Esophagus mucosa (tissue), 1 donor: ENCODE measurements around the gene USP1. TPM values are rescaled to one million over a fixed set of nuclear protein-coding genes. Genes with fewer than 3 reads are reported as not detected.
A peak's percentile ranks its signal among the peaks of the same experiment; 100 is the strongest.

Experiments
- ATAC-seq: fragments of 200-7000 bp; cut with Tn5 transposase; one replicate; pipeline ENCODE4 v1.9.1; 2020
- total RNA-seq: library from RNA; stranded (reverse); gene quantifications from one replicate; pipeline ENCODE4 v1.2.4, GENCODE V29; 2023
- donor health status: DM: yes; HTN: yes; CAD: no.

The USP1 gene
- total RNA-seq, 1 donor from 2014 or later, result 20.0 TPM

- no peak for ATAC-seq
Observed at GRCh38 chr1:62428351-62428750, 8.5 kb upstream of the USP1 start.

- no peak for ATAC-seq
Observed at GRCh38 chr1:62429581-62429980, 7.3 kb upstream of the USP1 start.

- ATAC-seq, result no peak
Observed at GRCh38 chr1:62433861-62434617, 2.8 kb upstream of the USP1 start.

- ATAC-seq, result no peak
Observed at GRCh38 chr1:62434618-62435001, 2.2 kb upstream of the USP1 start.

GRCh38 chr1:62435231-62436038, 1.4 kb upstream of the USP1 start:
- ATAC-seq, result peak; percentile 2

- peak; percentile 89 for ATAC-seq
Observed at GRCh38 chr1:62436039-62436465, 797 bp upstream of the USP1 start.

- peak; percentile 30 for ATAC-seq
Observed at GRCh38 chr1:62437273-62437940, 558 bp downstream of the USP1 start.

GRCh38 chr1:62438163-62438562, 1.3 kb downstream of the USP1 start:
- ATAC-seq, result no peak

- ATAC-seq, result no peak
Observed at GRCh38 chr1:62439652-62440371, 3.0 kb downstream of the USP1 start.

GRCh38 chr1:62444701-62445100, 7.9 kb downstream of the USP1 start:
- no peak for ATAC-seq

GRCh38 chr1:62448221-62448933, 11.5 kb downstream of the USP1 start:
- ATAC-seq, result no peak

- ATAC-seq, result no peak
Observed at GRCh38 chr1:62450301-62450700, 13.5 kb downstream of the USP1 start.

- no peak for ATAC-seq
Observed at GRCh38 chr1:62452951-62453350, 16.1 kb downstream of the USP1 start.

- ATAC-seq, result peak; percentile 13
Observed at GRCh38 chr1:62457955-62458354, 21.1 kb downstream of the USP1 start.

GRCh38 chr1:62462370-62462769, 25.5 kb downstream of the USP1 start:
- no peak for ATAC-seq

GRCh38 chr1:62467092-62467491, 30.2 kb downstream of the USP1 start:
- no peak for ATAC-seq

GRCh38 chr1:62476525-62477219, 39.8 kb downstream of the USP1 start:
- no peak for ATAC-seq

GRCh38 chr1:62481681-62482080, 44.8 kb downstream of the USP1 start:
- no peak for ATAC-seq

GRCh38 chr1:62484824-62485468, 48.1 kb downstream of the USP1 start:
- ATAC-seq, result no peak

- ATAC-seq, result no peak
Observed at GRCh38 chr1:62487956-62488355, 51.1 kb downstream of the USP1 start.

GRCh38 chr1:62492521-62492920, 55.7 kb downstream of the USP1 start:
- no peak for ATAC-seq
